Activated B cell treated with CpG ODN at 0.5 μM for 24 hours (primary cell): ENCODE measurements around the gene NEURL4. TPM values are rescaled to one million over a fixed set of nuclear protein-coding genes. Genes with fewer than 3 reads are reported as not detected.

Experiments
- ATAC-seq: fragments of 200-7000 bp; cut with Tn5 transposase; one replicate; pipeline ENCODE4 v1.10.0; 2021; ENCODE audit warnings: low read depth, mild to moderate bottlenecking, moderate library complexity
- CTCF ChIA-PET: fragments of 350-600 bp; sonication (Branson Sonifier 250); formaldehyde crosslinking; loops from one replicate; lab custom pipeline; 2021; ENCODE audit warnings: antibody characterized with exemption; lab: Charles Lee
- POLR2A ChIA-PET: fragments of 350-600 bp; sonication (Branson Sonifier 250); formaldehyde crosslinking; loops from one replicate; lab custom pipeline; 2021; ENCODE audit warnings: antibody characterized with exemption; lab: Charles Lee
- DNase-seq: peaks from one replicate; pipeline ENCODE4 v3.0.0; 2022
- H3K27ac Mint-ChIP-seq: one replicate; pipeline ENCODE4 v1.8.0; 2020; ENCODE audit warnings: mixed read lengths
- H3K27me3 Mint-ChIP-seq: one replicate; pipeline ENCODE4 v1.8.0; 2021; ENCODE audit warnings: mixed read lengths
- H3K36me3 Mint-ChIP-seq: one replicate; pipeline ENCODE4 v1.8.0; 2021; ENCODE audit warnings: low read depth, mixed read lengths
- H3K4me1 Mint-ChIP-seq: one replicate; pipeline ENCODE4 v1.8.0; 2021; ENCODE audit warnings: mixed read lengths
- H3K4me3 Mint-ChIP-seq: one replicate; pipeline ENCODE4 v1.8.0; 2020; ENCODE audit warnings: mild to moderate bottlenecking, mixed read lengths
- H3K9me3 Mint-ChIP-seq: one replicate; pipeline ENCODE4 v1.8.0; 2020; ENCODE audit warnings: mixed read lengths
- CTCF ChIP-seq: fragments of 200-600 bp; IDR thresholded peaks from one replicate; pipeline ENCODE4 v1.8.0; 2022; ENCODE audit warnings: antibody characterized with exemption, mild to moderate bottlenecking
- intact Hi-C: fragments of 100-400 bp; cut with micrococcal nuclease; formaldehyde crosslinking; loops from one replicate; pipeline ENCODE4 v1.15.1; 2024
- total RNA-seq: library from RNA; stranded (reverse); gene quantifications from 2 replicates; pipeline ENCODE4 v1.2.3, GENCODE V29; 2022

The NEURL4 gene
- total RNA-seq, 1 donor from 2014 or later, result 60.1 TPM

- POLR2A ChIA-PET, result interaction anchor here (0.6 to 3.8 kb wide), 40 partner anchors 8 to 1939 kb away, joined by 3 to 62 read pairs (median 5); partner anchors contain the start of genes CD68, CTC1, CTDNEP1 and DVL2
- Mint-ChIP-seq H3K9me3 (no peaks in the 10 kb centered on the region), H3K4me3 (peak overlapping the region; percentile 95), H3K4me1 (peaks cover 41% of the 10 kb centered on the region), H3K27me3 (no peaks in the 10 kb centered on the region), H3K27ac (peak overlapping the region; percentile 96), H3K36me3 (peaks cover 33% of the 10 kb centered on the region)
- TF ChIP-seq CTCF, result no peak
- CTCF ChIA-PET, result interaction anchor here (0.6 to 3.1 kb wide), 8 partner anchors 11 to 266 kb away, joined by 3 to 19 read pairs (median 4); partner anchors contain the start of genes GPS2 and SOX15
- intact Hi-C loops, result loop anchor here (1.0 to 2.0 kb wide), 11 partner anchors 8 to 359 kb away; partner anchors contain the start of genes EIF5A, ELP5, GPS2 and PHF23
- peak; percentile 74 for ATAC-seq
- peak; percentile 92 for DNase-seq
Measured at GRCh38 chr17:7329374-7329996, 350 bp upstream of the NEURL4 start.

GRCh38 chr17:7328009-7328408, 1.1 kb downstream of the NEURL4 start:
- CTCF ChIA-PET, result interaction anchor here (1.5 to 3.1 kb wide), 3 partner anchors 13 to 109 kb away, joined by 3 to 19 read pairs (median 4); partner anchors contain the start of gene GPS2
- ATAC-seq, result no peak
- Mint-ChIP-seq H3K36me3 (peaks cover 48% of the 10 kb centered on the region), H3K4me3 (peak overlapping the region; percentile 95), H3K27ac (peak overlapping the region; percentile 54), H3K4me1 (peaks cover 41% of the 10 kb centered on the region), H3K9me3 (no peaks in the 10 kb centered on the region), H3K27me3 (no peaks in the 10 kb centered on the region)
- no peak for DNase-seq
- POLR2A ChIA-PET, result interaction anchor here (1.0 to 3.8 kb wide), 6 partner anchors 9 to 359 kb away, joined by 6 to 52 read pairs (median 16); partner anchors contain the start of genes ACAP1, GPS2 and TP53
- intact Hi-C loops, result loop anchor here (2.0 kb wide), 1 partner anchor 89 kb away; the partner anchor contains the start of gene PHF23
- no peak for TF ChIP-seq CTCF

- Mint-ChIP-seq H3K27ac (no peak overlapping the region), H3K9me3 (no peaks in the 10 kb centered on the region), H3K27me3 (no peaks in the 10 kb centered on the region), H3K4me3 (peak overlapping the region; percentile 28), H3K4me1 (peaks cover 36% of the 10 kb centered on the region), H3K36me3 (peaks cover 53% of the 10 kb centered on the region)
- DNase-seq, result no peak
- no peak for ATAC-seq
- ChIA-PET POLR2A (interaction anchor here (0.6 to 3.6 kb wide), 6 partner anchors 9 to 46 kb away, joined by 3 to 20 read pairs (median 7); partner anchors contain the start of genes ACAP1, GPS2 and SLC2A4), CTCF (interaction anchor here (0.8 to 1.5 kb wide), 2 partner anchors 17 to 110 kb away, joined by 3 read pairs; no protein-coding TSS in a partner anchor)
- intact Hi-C loops, result no loop called here
- TF ChIP-seq CTCF, result no peak
Measured at GRCh38 chr17:7327501-7327900, 1.6 kb downstream of the NEURL4 start.

GRCh38 chr17:7327056-7327455, 2.1 kb downstream of the NEURL4 start:
- CTCF ChIA-PET, result interaction anchor here (0.8 to 1.5 kb wide), 3 partner anchors 17 to 110 kb away, joined by 3 read pairs; no protein-coding TSS in a partner anchor
- H3K36me3 Mint-ChIP-seq, result peaks cover 57% of the 10 kb centered on the region
- no peaks in the 10 kb centered on the region for H3K9me3 Mint-ChIP-seq
- TF ChIP-seq CTCF, result no peak
- H3K4me3 Mint-ChIP-seq, result no peak overlapping the region
- H3K27ac Mint-ChIP-seq, result no peak overlapping the region
- ATAC-seq, result no peak
- POLR2A ChIA-PET, result interaction anchor here (0.6 to 3.6 kb wide), 7 partner anchors 10 to 45 kb away, joined by 3 to 20 read pairs (median 7); partner anchors contain the start of genes ACAP1, GPS2 and SLC2A4
- no peak for DNase-seq
- intact Hi-C loops, result no loop called here
- peaks cover 32% of the 10 kb centered on the region for H3K4me1 Mint-ChIP-seq
- no peaks in the 10 kb centered on the region for H3K27me3 Mint-ChIP-seq

- Mint-ChIP-seq H3K4me3 (no peak overlapping the region), H3K9me3 (no peaks in the 10 kb centered on the region), H3K36me3 (peaks cover 66% of the 10 kb centered on the region), H3K27me3 (no peaks in the 10 kb centered on the region), H3K4me1 (peaks cover 30% of the 10 kb centered on the region), H3K27ac (no peak overlapping the region)
- DNase-seq, result no peak
- POLR2A ChIA-PET, result interaction anchor here (0.9 to 3.6 kb wide), 4 partner anchors 10 to 25 kb away, joined by 3 to 20 read pairs (median 8); partner anchors contain the start of genes ACAP1 and GPS2
- no peak for ATAC-seq
- intact Hi-C loops, result no loop called here
- TF ChIP-seq CTCF, result no peak
- CTCF ChIA-PET, result interaction anchor here (1.0 to 1.2 kb wide), 4 partner anchors 11 to 30 kb away, joined by 3 to 4 read pairs (median 3); no protein-coding TSS in a partner anchor
Measured at GRCh38 chr17:7326186-7326585, 2.9 kb downstream of the NEURL4 start.
